Measurements from ENCODE around the gene ZNF200.
A peak's percentile ranks its signal among the peaks of the same experiment; 100 is the strongest.
"Not testable (repeated sequence)": the region's sequence is repeated elsewhere in the genome, so short reads cannot be mapped to it uniquely, and the experiment has no call there.

Gene ZNF200

GRCh38 chr16:3234857-3235561, at the start of gene ZNF200:
Gene ZNF200 (minus strand): TSS chr16:3235158. CDS start chr16:3233755, 1,403 bp downstream.
- DNase-seq (ENCODE audit: low read depth) = peak; percentile 87

GRCh38 chr16:3283543-3284447, 48.8 kb upstream of the ZNF200 start:
- no peak for DNase-seq (ENCODE audit: low read depth)

- peak; percentile 81 for DNase-seq (ENCODE audit: low read depth)
Measured at GRCh38 chr16:3282730-3283542, 48.0 kb upstream of the ZNF200 start, which contains the start of gene ZNF263. Gene ZNF263 (plus strand): TSS chr16:3283491. CDS start chr16:3283819, 328 bp downstream.

GRCh38 chr16:3282103-3282729, 47.3 kb upstream of the ZNF200 start:
- no peak for DNase-seq (ENCODE audit: low read depth)

- DNase-seq (ENCODE audit: low read depth) = no peak
Measured at GRCh38 chr16:3281222-3281820, 46.4 kb upstream of the ZNF200 start.

- DNase-seq (ENCODE audit: low read depth) = no peak
Measured at GRCh38 chr16:3276679-3277078, 41.7 kb upstream of the ZNF200 start.

- DNase-seq (ENCODE audit: low read depth) = no peak
Measured at GRCh38 chr16:3274947-3275346, 40.0 kb upstream of the ZNF200 start.

- DNase-seq (ENCODE audit: low read depth) = no peak
Measured at GRCh38 chr16:3274490-3274889, 39.5 kb upstream of the ZNF200 start.

GRCh38 chr16:3271281-3271680, 36.3 kb upstream of the ZNF200 start:
- DNase-seq (ENCODE audit: low read depth) = not testable (repeated sequence)

GRCh38 chr16:3270718-3271117, 35.8 kb upstream of the ZNF200 start:
- DNase-seq (ENCODE audit: low read depth) = not testable (repeated sequence)

GRCh38 chr16:3268294-3268693, 33.3 kb upstream of the ZNF200 start:
- no peak for DNase-seq (ENCODE audit: low read depth)

GRCh38 chr16:3266873-3267537, 32.0 kb upstream of the ZNF200 start:
- no peak for DNase-seq (ENCODE audit: low read depth)

- DNase-seq (ENCODE audit: low read depth) = peak; percentile 95
Measured at GRCh38 chr16:3264137-3265036, 29.4 kb upstream of the ZNF200 start.

- no peak for DNase-seq (ENCODE audit: low read depth)
Measured at GRCh38 chr16:3262517-3262916, 27.6 kb upstream of the ZNF200 start.

GRCh38 chr16:3259836-3260235, 24.9 kb upstream of the ZNF200 start:
- DNase-seq (ENCODE audit: low read depth) = no peak

- DNase-seq (ENCODE audit: low read depth) = no peak
Measured at GRCh38 chr16:3256866-3257465, 22.0 kb upstream of the ZNF200 start.

GRCh38 chr16:3256146-3256865, 21.3 kb upstream of the ZNF200 start, which contains the start of gene MEFV:
Gene MEFV (minus strand): TSS chr16:3256633. CDS start chr16:3256587, 46 bp downstream.
- no peak for DNase-seq (ENCODE audit: low read depth)

GRCh38 chr16:3254309-3254708, 19.4 kb upstream of the ZNF200 start:
- DNase-seq (ENCODE audit: low read depth) = no peak

All from activated gamma-delta T cell treated with anti-CD3 and anti-CD28 coated beads, Interleukin-2, amount 50 U/mL, for 16 hours (primary cell).